SK-N-SH (cell line): ENCODE results near the gene SLC22A7. TPM values are rescaled to one million over a fixed set of nuclear protein-coding genes. Genes with fewer than 3 reads are reported as not detected.

Source experiments
- CTCF ChIA-PET: fragments of 300-600, 350-600 bp; formaldehyde crosslinking; extraction: SDS; loops from one replicate; lab custom pipeline; 2021; lab: Yijun Ruan, JAX
- POLR2A ChIA-PET: fragments of 350-600 bp; sonication (Branson Sonifier 250); formaldehyde crosslinking; extraction: SDS; loops from one replicate; lab custom pipeline; 2020; ENCODE audit warnings: antibody characterized with exemption, inconsistent platforms; lab: Yijun Ruan, JAX
- DNase-seq: peaks from one replicate; pipeline ENCODE4 v3.0.0; 2012
- H2AFZ ChIP-seq: fragments of 200-600 bp; sonication (generic); 2 replicates; pipeline ENCODE4 v1.8.1; 2016; ENCODE audit warnings: antibody characterized with exemption, mild to moderate bottlenecking, low read depth
- H3F3A ChIP-seq: fragments of 200-600 bp; sonication (generic); replicated peaks from 2 replicates; pipeline ENCODE3; 2016; ENCODE audit warnings: antibody characterized with exemption, mild to moderate bottlenecking; ENCODE audit not compliant: insufficient read depth
- H3K27ac ChIP-seq, 2 experiments: fragments of 200-500 bp in 1 of 2; fragments of 200-600 bp in 1 of 2; sonication (Bioruptor generic) in 1 of 2; sonication (generic), shearing (Covaris generic) in 1 of 2; 2 replicates each; pipeline versions ENCODE4 v1.5.1 to v1.6.1; 2014 to 2016; ENCODE audit warnings: low read depth in 2 of 2, inconsistent platforms in 1 of 2, low read length in 1 of 2, mild to moderate bottlenecking in 1 of 2, mixed read lengths in 1 of 2
- H3K27me3 ChIP-seq: fragments of 200-600 bp; sonication (generic), shearing (Covaris generic); 2 replicates; pipeline ENCODE4 v1.6.1; 2016; ENCODE audit warnings: mixed run types; ENCODE audit not compliant: insufficient read depth
- H3K36me3 ChIP-seq, 2 experiments: fragments of 200-500 bp in 1 of 2; fragments of 200-600 bp in 1 of 2; sonication (Bioruptor generic) in 1 of 2; sonication (generic) in 1 of 2; replicated peaks in 1 of 2; 2 replicates each; pipeline versions ENCODE3 to v1.5.1; 2014 to 2016; ENCODE audit warnings: low read length in 1 of 2, mild to moderate bottlenecking in 1 of 2; ENCODE audit not compliant: insufficient read depth in 2 of 2, control insufficient read depth in 1 of 2
- H3K4me1 ChIP-seq, 2 experiments: fragments of 200-500 bp in 1 of 2; fragments of 200-600 bp in 1 of 2; sonication (Bioruptor generic) in 1 of 2; sonication (generic), shearing (Covaris generic) in 1 of 2; 2 replicates each; pipeline versions ENCODE4 v1.5.1 to v1.6.1; 2014 to 2016; ENCODE audit warnings: low read depth in 1 of 2, low read length in 1 of 2, mixed run types in 1 of 2; ENCODE audit not compliant: insufficient read depth in 2 of 2, control insufficient read depth in 1 of 2
- H3K4me2 ChIP-seq: fragments of 200-600 bp; sonication (generic), shearing (Covaris generic); 2 replicates; pipeline ENCODE4 v1.6.1; 2017; ENCODE audit warnings: mixed run types
- H3K4me3 ChIP-seq, 2 experiments: fragments of 200-500 bp in 1 of 2; fragments of 200-600 bp in 1 of 2; sonication (Bioruptor generic) in 1 of 2; sonication (generic), shearing (Covaris generic) in 1 of 2; 2 replicates each; pipeline versions ENCODE4 v1.5.1 to v1.8.1; 2014 to 2016; ENCODE audit warnings: low read depth in 2 of 2, inconsistent platforms in 1 of 2, low read length in 1 of 2, mild to moderate bottlenecking in 1 of 2, mixed read lengths in 1 of 2, moderate library complexity in 1 of 2
- H3K79me2 ChIP-seq: fragments of 200-600 bp; sonication (generic); 2 replicates; pipeline ENCODE4 v1.8.1; 2017; ENCODE audit warnings: mild to moderate bottlenecking; ENCODE audit not compliant: insufficient read depth
- H3K9ac ChIP-seq: fragments of 200-600 bp; sonication (generic); 2 replicates; pipeline ENCODE4 v1.6.1; 2017; ENCODE audit warnings: mixed run types
- H3K9me2 ChIP-seq: fragments of 200-600 bp; sonication (generic); 2 replicates; pipeline ENCODE4 v1.6.1; 2017; ENCODE audit warnings: mixed run types
- H3K9me3 ChIP-seq: fragments of 200-600 bp; sonication (generic); 2 replicates; pipeline ENCODE4 v1.6.1; 2017; ENCODE audit warnings: mixed run types, mild to moderate bottlenecking, moderate library complexity
- H4K20me1 ChIP-seq: fragments of 200-600 bp; sonication (generic); 2 replicates; pipeline ENCODE4 v1.6.1; 2017; ENCODE audit warnings: mild to moderate bottlenecking, mixed run types; ENCODE audit not compliant: insufficient read depth
- EZH2phosphoT487 ChIP-seq: fragments of 200-600 bp; sonication (generic); IDR thresholded peaks from 2 replicates; pipeline ENCODE4 v1.6.1; 2017; ENCODE audit warnings: low read depth, mixed run types, mild to moderate bottlenecking, antibody characterized with exemption, moderate library complexity, borderline replicate concordance
- FOSL2 ChIP-seq: IDR thresholded peaks from 2 replicates; pipeline ENCODE4 v1.4.0; 2012; ENCODE audit warnings: low read depth, mild to moderate bottlenecking, moderate library complexity, borderline replicate concordance
- FOXJ3 ChIP-seq: sonication (generic); formaldehyde crosslinking; IDR thresholded peaks from 2 replicates; pipeline ENCODE4 v1.5.1; 2020; ENCODE audit warnings: mild to moderate bottlenecking, missing genetic modification reagents
- GATA2 ChIP-seq: sonication (generic); formaldehyde crosslinking; IDR thresholded peaks from 2 replicates; pipeline ENCODE4 v1.5.0; 2020; ENCODE audit warnings: mild to moderate bottlenecking, missing genetic modification reagents
- RAD21 ChIP-seq: IDR thresholded peaks from 2 replicates; pipeline ENCODE4 v1.6.1; 2012; ENCODE audit warnings: mild to moderate bottlenecking, low read length
- REST ChIP-seq: IDR thresholded peaks from 2 replicates; pipeline ENCODE4 v1.6.1; 2012; ENCODE audit warnings: mild to moderate bottlenecking, low read depth, low read length, moderate library complexity
- RXRA ChIP-seq: IDR thresholded peaks from 2 replicates; pipeline ENCODE4 v1.4.0; 2012; ENCODE audit warnings: low read depth, mild to moderate bottlenecking, borderline replicate concordance
- SMC3 ChIP-seq: IDR thresholded peaks from 2 replicates; pipeline ENCODE4 v1.6.1; 2012; ENCODE audit warnings: low read depth, low read length, improper control_type of control experiment
- TAF1 ChIP-seq: IDR thresholded peaks from 2 replicates; pipeline ENCODE4 v1.6.1; 2012; ENCODE audit warnings: low read depth, mild to moderate bottlenecking, low read length, moderate library complexity, borderline replicate concordance
- TCF12 ChIP-seq: IDR thresholded peaks from 2 replicates; pipeline ENCODE4 v1.4.0; 2012
- USF1 ChIP-seq: IDR thresholded peaks from 2 replicates; pipeline ENCODE4 v1.4.0; 2012; ENCODE audit warnings: low read depth, borderline replicate concordance
- YY1 ChIP-seq: IDR thresholded peaks from 2 replicates; pipeline ENCODE4 v1.4.0; 2012; ENCODE audit warnings: low read depth, mild to moderate bottlenecking
- WGBS: methylation state at CpG from one replicate; pipeline ENCODE4 v1.1.6; 2017; ENCODE audit warnings: low lambda C conversion rate; 5-methylcytosine and 5-hydroxymethylcytosine counted together
- polyA plus RNA-seq, 3 experiments: library from polyadenylated mRNA; depleted of rRNA; stranded (reverse); fragments of >200 nt; gene quantifications; 2 replicates each; pipeline ENCODE4 v1.2.3, GENCODE V29; 2012
- TF ChIP-seq, protein P1 (sequence below): fragments of 200-600 bp; sonication (generic); IDR thresholded peaks from 2 replicates; pipeline ENCODE4 v1.6.1; 2017; ENCODE audit warnings: antibody characterized with exemption, mild to moderate bottlenecking, moderate library complexity
- TF ChIP-seq, protein P2 (sequence below): IDR thresholded peaks from 2 replicates; pipeline ENCODE4 v1.4.0; 2012; ENCODE audit warnings: low read depth

The SLC22A7 gene
- polyA plus RNA-seq, 1 of the 3 experiments (the other 2 are of a cell fraction), result not detected

- Histone ChIP-seq H2AFZ (no peak overlapping the region), H3K9me3 (no peaks in the 10 kb centered on the region), H3K27me3 (no peaks in the 10 kb centered on the region), H3K27ac (no peak overlapping the region)
- TF ChIP-seq, protein P1, sequence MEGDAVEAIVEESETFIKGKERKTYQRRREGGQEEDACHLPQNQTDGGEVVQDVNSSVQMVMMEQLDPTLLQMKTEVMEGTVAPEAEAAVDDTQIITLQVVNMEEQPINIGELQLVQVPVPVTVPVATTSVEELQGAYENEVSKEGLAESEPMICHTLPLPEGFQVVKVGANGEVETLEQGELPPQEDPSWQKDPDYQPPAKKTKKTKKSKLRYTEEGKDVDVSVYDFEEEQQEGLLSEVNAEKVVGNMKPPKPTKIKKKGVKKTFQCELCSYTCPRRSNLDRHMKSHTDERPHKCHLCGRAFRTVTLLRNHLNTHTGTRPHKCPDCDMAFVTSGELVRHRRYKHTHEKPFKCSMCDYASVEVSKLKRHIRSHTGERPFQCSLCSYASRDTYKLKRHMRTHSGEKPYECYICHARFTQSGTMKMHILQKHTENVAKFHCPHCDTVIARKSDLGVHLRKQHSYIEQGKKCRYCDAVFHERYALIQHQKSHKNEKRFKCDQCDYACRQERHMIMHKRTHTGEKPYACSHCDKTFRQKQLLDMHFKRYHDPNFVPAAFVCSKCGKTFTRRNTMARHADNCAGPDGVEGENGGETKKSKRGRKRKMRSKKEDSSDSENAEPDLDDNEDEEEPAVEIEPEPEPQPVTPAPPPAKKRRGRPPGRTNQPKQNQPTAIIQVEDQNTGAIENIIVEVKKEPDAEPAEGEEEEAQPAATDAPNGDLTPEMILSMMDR, result peak; percentile 17; the same call in 1 of the 2 replicates
- TF ChIP-seq SMC3, result peak; percentile 8; the same call in 1 of the 2 replicates
- no peak for TF ChIP-seq USF1
- TF ChIP-seq, all 33 proteins: peak for 2
- H3K4me1 ChIP-seq, result no peaks in the 10 kb centered on the region
- no peak overlapping the region for H3K9ac ChIP-seq
- no peaks in the 10 kb centered on the region for H3K9me2 ChIP-seq
- WGBS, result 88% methylated on average over 4 of the region's 10 CpGs
- POLR2A ChIA-PET, result no interaction called here
- no peak for DNase-seq
- no peak overlapping the region for H3K4me2 ChIP-seq
- CTCF ChIA-PET, result interaction anchor here (1.3 to 2.7 kb wide), 2 partner anchors 10 to 58 kb away, joined by 3 to 8 read pairs; no protein-coding TSS in a partner anchor
- H4K20me1 ChIP-seq, result no peaks in the 10 kb centered on the region
- no peak overlapping the region for H3K4me3 ChIP-seq
- no peaks in the 10 kb centered on the region for H3F3A ChIP-seq
- H3K36me3 ChIP-seq, result no peaks in the 10 kb centered on the region
- H3K79me2 ChIP-seq, result no peaks in the 10 kb centered on the region
Measured at GRCh38 chr6:43286980-43287716, 10.9 kb upstream of the SLC22A7 start.

DNA sequence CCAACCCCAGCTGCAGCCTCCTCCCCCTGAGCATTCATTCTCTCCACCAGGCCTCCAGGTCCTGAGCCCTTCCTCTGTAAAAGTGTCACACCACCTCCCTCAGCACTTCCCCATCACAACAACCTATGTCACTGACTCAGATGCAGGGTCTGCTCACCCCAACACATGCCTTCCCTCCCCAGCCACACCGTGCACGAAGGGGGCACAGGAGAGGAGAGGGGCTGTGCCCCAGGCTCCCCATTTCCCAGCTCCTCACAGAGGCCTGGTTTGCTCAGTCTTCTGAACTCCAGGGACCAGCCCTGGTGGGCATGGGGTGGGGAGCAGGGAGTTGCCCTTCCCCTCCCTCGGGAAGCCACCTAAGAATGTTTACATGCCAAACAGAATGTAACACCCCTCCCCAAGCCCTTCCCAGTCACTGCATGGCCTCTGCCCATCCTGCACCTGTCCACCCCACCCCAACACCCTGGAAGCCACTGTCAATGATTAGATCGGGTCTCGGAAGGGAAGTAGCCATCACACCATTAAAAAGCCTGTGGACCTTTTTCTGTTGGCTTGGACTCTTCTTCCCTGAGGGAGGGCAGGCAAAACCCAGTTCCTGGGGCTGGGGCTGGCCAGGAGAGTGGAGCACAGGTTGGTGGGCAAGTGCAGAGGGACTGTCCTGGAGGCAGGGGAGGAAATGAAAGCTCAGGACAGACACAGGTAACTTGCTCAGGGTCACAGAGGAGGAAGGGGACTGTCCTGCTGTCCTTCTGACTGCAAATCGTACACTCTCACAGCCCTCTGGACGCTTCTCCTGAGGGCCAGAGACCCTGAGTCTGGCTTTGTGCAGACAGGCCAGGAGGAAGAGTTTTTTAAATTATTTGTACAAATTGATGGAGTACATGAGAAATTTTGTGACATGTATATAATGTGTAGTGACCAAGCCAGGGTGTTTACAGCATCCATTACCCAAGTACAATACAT is 10.1 kb upstream of the SLC22A7 start:
- Histone ChIP-seq H3K36me3 (no peaks in the 10 kb centered on the region), H3K9me3 (no peaks in the 10 kb centered on the region), H3K9me2 (no peaks in the 10 kb centered on the region), H4K20me1 (no peaks in the 10 kb centered on the region), H3K4me3 (no peak overlapping the region), H3K79me2 (no peaks in the 10 kb centered on the region), H3K4me1 (no peaks in the 10 kb centered on the region), H2AFZ (no peak overlapping the region), H3K27ac (no peak overlapping the region), H3K27me3 (no peaks in the 10 kb centered on the region), H3K9ac (no peak overlapping the region), H3K4me2 (no peak overlapping the region), H3F3A (no peaks in the 10 kb centered on the region)
- 74% methylated on average over 5 of the region's 7 CpGs for WGBS
- no peak for DNase-seq
- CTCF ChIA-PET, result interaction anchor here (1.1 to 2.7 kb wide), 2 partner anchors 9 to 59 kb away, joined by 3 to 8 read pairs; partner anchors contain the start of gene DNPH1
- POLR2A ChIA-PET, result no interaction called here
- TF ChIP-seq, protein P1, result no peak
- TF ChIP-seq, protein P2, sequence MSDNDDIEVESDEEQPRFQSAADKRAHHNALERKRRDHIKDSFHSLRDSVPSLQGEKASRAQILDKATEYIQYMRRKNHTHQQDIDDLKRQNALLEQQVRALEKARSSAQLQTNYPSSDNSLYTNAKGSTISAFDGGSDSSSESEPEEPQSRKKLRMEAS, result no peak
- TF ChIP-seq REST (no peak), RXRA (no peak), GATA2 (no peak), FOXJ3 (CRISPR knock-in tag) (no peak), RAD21 (no peak), EZH2phosphoT487 (no peak), TCF12 (no peak), TAF1 (no peak), YY1 (no peak), FOSL2 (no peak)
